PC-3 (cell line): Measurements from ENCODE around the gene SPSB3.

Source experiments
- CTCF ChIP-seq: fragments of 300-600 bp; sonication (generic); conservative IDR thresholded peaks from 2 replicates; pipeline ENCODE4 v1.5.1; 2017; ENCODE audit warnings: antibody characterized with exemption, low read depth, mild to moderate bottlenecking, low read length
- EZH2 ChIP-seq: fragments of 300-600 bp; sonication (generic); IDR thresholded peaks from one replicate; pipeline ENCODE4 v1.6.1; 2017; ENCODE audit warnings: antibody characterized with exemption, mild to moderate bottlenecking, low read length; ENCODE audit not compliant: unreplicated experiment

GRCh38 chr16:1747934-1748333 is 34.4 kb downstream of the SPSB3 start:
- TF ChIP-seq CTCF = no peak
- TF ChIP-seq EZH2 = no peak
